IMR-90 (cell line): ENCODE data around the gene RPL36.

Experiments used
- BHLHE40 ChIP-seq: fragments of 150-350 bp; IDR thresholded peaks from 2 replicates; pipeline ENCODE4 v1.6.1; 2016; ENCODE audit warnings: mild to moderate bottlenecking, low read depth, low read length
- CEBPB ChIP-seq: IDR thresholded peaks from 2 replicates; pipeline ENCODE4 v1.6.1; 2012; ENCODE audit warnings: low read depth, low read length, improper control_type of control experiment
- MAZ ChIP-seq: IDR thresholded peaks from 2 replicates; pipeline ENCODE4 v1.6.1; 2012; ENCODE audit warnings: low read depth, mild to moderate bottlenecking, low read length, improper control_type of control experiment, moderate library complexity, borderline replicate concordance
- MXI1 ChIP-seq: IDR thresholded peaks from 2 replicates; pipeline ENCODE4 v1.6.1; 2012; ENCODE audit warnings: low read depth, mild to moderate bottlenecking, low read length, moderate library complexity, borderline replicate concordance
- NFE2L2 ChIP-seq: fragments of 150-350 bp; IDR thresholded peaks from 2 replicates; pipeline ENCODE4 v1.6.1; 2016; ENCODE audit warnings: low read depth, mild to moderate bottlenecking, low read length
- POLR2A ChIP-seq: IDR thresholded peaks from 2 replicates; pipeline ENCODE4 v1.6.1; 2012; ENCODE audit warnings: mild to moderate bottlenecking, low read depth, low read length
- RAD21 ChIP-seq: IDR thresholded peaks from 2 replicates; pipeline ENCODE4 v1.6.1; 2012; ENCODE audit warnings: low read length, improper control_type of control experiment
- SMC3 ChIP-seq: fragments of 150-350 bp; IDR thresholded peaks from 2 replicates; pipeline ENCODE4 v1.6.1; 2016; ENCODE audit warnings: low read depth, mild to moderate bottlenecking, antibody characterized with exemption, low read length, moderate library complexity
- TF ChIP-seq, protein P1 (sequence below): fragments of 150-350 bp; IDR thresholded peaks from 2 replicates; pipeline ENCODE4 v1.6.1; 2017; ENCODE audit warnings: mild to moderate bottlenecking, antibody characterized with exemption, low read length, low read depth
- TF ChIP-seq, protein P2 (sequence below): conservative IDR thresholded peaks from 2 replicates; pipeline ENCODE4 v1.5.1; 2012; ENCODE audit warnings: mild to moderate bottlenecking, low read depth, low read length, improper control_type of control experiment

DNA sequence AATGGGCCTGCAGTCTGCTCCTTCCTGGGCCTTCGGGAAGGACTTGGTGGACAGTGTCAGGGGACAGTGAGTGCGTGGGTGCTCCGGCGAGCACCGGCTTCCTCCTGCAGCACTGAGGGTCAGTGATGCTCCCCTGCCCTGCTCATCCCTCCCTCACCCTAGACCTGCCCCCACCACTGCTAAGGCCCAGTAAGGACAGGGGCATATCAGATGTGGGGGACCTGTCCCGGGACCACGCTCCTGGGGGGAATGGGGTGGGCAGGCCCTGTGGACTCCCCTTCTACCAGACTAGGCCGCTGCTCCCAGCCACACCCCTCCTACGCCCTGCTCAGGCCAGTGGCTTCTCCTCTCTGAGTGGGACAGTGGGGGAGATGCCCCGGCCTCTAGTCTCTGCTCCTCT, 13.0 kb upstream of the RPL36 start:
- TF ChIP-seq, protein P1, sequence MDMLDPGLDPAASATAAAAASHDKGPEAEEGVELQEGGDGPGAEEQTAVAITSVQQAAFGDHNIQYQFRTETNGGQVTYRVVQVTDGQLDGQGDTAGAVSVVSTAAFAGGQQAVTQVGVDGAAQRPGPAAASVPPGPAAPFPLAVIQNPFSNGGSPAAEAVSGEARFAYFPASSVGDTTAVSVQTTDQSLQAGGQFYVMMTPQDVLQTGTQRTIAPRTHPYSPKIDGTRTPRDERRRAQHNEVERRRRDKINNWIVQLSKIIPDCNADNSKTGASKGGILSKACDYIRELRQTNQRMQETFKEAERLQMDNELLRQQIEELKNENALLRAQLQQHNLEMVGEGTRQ, result no peak
- TF ChIP-seq, protein P2, sequence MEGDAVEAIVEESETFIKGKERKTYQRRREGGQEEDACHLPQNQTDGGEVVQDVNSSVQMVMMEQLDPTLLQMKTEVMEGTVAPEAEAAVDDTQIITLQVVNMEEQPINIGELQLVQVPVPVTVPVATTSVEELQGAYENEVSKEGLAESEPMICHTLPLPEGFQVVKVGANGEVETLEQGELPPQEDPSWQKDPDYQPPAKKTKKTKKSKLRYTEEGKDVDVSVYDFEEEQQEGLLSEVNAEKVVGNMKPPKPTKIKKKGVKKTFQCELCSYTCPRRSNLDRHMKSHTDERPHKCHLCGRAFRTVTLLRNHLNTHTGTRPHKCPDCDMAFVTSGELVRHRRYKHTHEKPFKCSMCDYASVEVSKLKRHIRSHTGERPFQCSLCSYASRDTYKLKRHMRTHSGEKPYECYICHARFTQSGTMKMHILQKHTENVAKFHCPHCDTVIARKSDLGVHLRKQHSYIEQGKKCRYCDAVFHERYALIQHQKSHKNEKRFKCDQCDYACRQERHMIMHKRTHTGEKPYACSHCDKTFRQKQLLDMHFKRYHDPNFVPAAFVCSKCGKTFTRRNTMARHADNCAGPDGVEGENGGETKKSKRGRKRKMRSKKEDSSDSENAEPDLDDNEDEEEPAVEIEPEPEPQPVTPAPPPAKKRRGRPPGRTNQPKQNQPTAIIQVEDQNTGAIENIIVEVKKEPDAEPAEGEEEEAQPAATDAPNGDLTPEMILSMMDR, result no peak
- TF ChIP-seq POLR2A (no peak), CEBPB (no peak), RAD21 (no peak), BHLHE40 (no peak), SMC3 (no peak), MAZ (no peak), NFE2L2 (no peak), MXI1 (no peak)
